HG02763 (cell line): ENCODE results near the gene NEURL1.
A peak's percentile ranks its signal among the peaks of the same experiment; 100 is the strongest.

Source experiments
- ATAC-seq: cut with Tn5 transposase; IDR thresholded peaks from one replicate; pipeline ENCODE4 v1.9.1; 2021; ENCODE audit warnings: mild to moderate bottlenecking, moderate library complexity; ENCODE audit not compliant: unreplicated experiment

Gene NEURL1

GRCh38 chr10:103493362-103493915, at the start of gene NEURL1:
Gene NEURL1, plus strand, starts transcription at chr10:103493705. Its CDS starts 683 bp downstream, at chr10:103494388.
- ATAC-seq: no peak

GRCh38 chr10:103444478-103444877, 49.0 kb upstream of the NEURL1 start:
- ATAC-seq: no peak

GRCh38 chr10:103445366-103445765, 48.1 kb upstream of the NEURL1 start:
- no peak for ATAC-seq

DNA sequence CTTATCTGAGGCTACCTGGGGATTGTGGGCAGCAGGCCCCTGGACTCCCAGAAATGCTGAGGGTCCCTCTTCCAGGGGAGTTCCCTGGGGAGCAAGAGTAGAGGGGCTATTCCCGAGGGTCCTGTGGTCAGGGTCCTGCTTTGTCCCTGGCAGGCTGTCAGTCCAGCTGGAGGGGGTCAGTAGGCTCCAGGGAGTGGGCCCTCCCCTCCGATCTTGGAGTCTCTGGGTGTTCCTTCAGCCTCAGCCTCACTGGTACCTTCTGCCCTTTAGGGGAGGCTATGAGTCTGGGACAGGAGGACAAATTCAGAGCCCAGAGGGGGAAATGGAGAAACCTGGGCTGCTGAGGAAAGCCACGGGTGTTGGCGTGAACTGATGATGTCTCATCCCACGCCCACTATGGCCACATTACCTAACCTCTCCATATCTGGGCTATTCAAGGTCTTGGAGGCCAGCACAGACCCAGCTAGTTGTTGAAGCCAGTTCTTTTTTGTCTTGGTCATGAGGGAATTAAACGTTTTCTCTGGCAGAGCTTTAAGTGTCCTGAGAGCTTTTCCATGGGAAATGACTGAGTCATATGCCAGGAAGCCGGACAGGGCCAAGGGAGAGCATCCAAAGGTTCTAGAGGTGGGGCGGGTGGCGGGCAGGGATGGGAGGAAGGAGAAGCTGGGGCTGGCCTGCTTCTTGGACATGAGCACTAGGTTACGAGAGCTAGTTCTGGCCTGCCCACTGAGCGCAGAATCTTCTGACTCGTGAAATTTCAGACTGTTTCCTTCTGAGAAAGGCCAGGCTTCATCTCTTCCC, 47.5 kb upstream of the NEURL1 start:
- no peak for ATAC-seq

DNA sequence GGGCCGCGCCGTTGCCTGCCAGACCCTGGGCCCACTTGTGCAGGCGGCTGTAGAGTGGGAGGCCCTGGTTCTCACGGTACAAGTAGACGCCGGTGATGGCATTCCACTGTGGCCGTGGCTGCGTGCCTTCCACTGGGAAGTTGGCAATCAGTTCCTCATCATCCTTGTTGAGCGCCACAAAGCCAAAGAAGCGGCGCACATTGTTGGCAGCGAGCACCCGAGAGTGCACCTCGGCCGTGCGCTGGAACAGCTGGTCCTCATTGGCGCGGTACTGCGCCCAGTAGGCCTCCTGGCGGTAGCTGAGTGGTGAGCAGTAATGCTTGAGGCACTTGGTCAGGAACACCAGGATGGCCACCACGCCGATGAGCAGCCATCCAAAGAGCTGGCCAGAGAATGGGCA, 46.3 kb upstream of the NEURL1 start:
- ATAC-seq: no peak

DNA sequence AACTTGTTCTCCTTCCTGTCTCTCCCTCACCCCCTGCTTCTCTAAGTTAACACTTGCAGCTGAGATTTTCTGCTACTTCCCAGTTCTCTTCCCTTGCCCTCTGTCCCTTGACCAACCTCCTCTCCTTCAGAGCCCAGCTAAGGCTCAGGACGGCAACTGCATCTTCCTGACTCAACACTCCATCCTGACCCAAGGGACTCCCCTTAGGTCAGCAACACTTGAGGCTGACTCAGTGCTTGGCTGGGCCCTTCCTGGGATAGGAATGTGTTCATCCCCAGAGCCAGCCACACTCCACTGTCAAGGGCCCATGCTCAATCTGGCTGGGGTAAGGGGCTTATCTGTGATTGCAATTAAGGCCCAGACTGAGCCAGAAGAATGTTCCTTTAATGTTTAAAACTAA, 44.8 kb upstream of the NEURL1 start:
- no peak for ATAC-seq

DNA sequence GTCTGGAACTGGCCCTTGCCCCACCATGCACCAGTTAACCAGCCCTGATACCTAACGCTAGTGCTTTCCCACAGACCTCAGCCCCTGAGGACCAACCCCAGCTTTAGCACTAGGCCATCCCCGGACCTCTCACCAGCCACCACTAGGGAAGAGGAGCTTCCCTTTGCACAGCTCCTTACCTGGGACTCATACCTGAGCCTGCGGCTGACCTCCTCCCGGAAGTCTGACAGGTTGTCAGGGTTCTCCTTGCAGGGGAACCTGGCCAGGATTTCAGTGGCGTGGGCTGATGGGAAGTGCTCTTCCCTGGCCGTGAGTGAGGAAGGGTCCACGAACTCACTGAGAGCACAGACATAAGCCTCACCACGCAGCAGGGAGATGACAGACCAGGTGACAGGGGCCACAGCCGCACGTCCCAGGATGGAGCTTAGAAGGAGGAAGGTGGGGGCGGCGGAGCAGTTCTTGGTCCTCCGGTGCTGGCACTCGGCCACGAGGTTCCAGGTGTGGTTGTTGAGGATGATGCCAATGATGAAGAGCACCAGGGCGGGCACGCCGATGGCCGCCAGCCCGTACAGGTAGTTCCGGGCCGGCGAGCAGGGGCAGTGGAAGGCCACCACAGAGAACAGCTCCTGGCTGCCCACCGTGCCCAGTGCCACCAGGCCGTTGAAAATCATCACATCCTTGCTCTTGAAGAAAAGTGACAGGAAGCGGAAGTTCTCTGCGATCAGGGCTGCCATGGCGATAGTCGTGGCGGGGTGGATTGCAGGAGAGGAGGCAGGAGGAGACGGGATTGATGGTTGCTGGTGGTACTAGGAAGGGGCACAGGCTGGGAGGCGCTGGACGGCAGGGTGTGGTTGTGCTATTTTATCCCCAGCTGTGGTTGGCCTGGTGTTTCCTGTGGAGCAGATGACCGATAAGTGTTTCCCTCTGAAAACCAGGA, 44.0 kb upstream of the NEURL1 start:
- ATAC-seq: no peak

GRCh38 chr10:103450201-103450695, 43.3 kb upstream of the NEURL1 start:
- ATAC-seq: no peak

DNA sequence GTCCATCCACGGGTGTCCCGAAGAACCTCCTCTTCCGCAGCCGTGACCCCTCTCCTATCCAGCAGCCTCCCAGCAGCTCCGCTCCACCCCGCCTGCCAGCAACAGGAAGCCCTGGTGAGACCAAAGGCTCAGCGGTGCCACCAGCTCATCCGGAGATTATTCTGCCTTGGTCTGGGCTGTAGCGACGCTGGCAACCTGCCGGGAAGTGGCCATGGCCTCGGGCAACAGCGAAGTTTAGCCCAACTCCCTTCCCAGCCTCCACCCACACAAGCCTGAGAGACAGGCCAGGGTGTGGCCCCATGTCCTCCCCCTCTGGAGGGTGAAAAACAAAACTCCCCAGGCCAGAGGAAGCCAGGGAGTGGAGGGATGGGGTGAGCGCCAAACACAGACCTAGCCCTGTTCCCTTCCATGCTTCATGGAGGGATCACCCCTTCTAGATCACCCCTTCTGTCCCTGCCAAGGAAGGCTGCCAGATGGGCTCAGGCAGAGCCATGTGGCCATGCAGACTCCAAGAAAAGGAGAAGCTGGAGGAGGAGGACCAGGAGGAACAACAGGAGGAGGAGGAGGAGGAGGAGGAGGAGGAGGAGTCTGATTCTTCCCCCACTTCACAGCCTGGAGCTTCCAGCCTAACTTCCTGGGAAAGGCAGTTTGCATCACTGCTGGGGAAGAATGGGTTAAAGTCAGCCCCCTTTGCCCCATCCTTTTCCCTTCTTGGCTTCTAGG, 42.3 kb upstream of the NEURL1 start:
- ATAC-seq: no peak

DNA sequence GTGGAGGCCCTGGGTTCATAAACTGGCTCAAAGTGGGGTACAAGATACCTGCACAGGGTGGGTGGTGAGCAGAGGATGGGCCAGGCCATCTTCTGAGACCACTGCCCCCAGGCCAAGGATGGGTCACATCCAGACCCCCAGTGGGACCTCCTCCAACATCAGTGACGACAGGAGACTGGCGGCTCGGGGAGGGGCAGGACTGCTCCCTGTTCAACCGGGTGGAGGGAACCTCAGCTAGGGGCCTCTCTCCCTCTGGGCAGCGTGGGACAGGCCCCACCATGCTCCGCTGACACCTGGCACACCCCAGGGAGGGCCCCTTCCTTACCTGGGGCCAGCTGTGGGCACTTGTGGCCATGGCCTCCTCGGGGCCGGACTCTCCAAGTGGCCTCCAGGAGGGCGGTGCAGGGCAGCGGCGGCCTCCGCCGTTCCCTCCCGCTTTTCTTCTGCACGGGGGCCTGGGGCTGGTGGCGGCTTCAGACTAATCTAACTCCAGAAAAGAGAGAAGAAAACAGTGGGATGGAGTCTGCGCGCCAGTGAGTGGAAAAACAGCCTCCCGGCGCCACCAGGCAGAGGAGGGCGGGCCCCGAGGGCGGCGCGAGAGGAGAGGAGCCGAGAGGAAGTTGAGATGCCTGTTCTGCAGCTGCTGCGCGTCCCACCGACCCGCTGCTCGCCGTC, 41.5 kb upstream of the NEURL1 start, which contains the start of gene CALHM2:
Gene CALHM2, minus strand, starts transcription at position 540 of the 675 bp plus-strand sequence. CDS start 2,429 bp downstream, outside the sequence.
- peak; percentile 66 for ATAC-seq

- no peak for ATAC-seq
These were observed 40.8 kb upstream of the NEURL1 start for GRCh38 chr10:103452506-103453230.

DNA sequence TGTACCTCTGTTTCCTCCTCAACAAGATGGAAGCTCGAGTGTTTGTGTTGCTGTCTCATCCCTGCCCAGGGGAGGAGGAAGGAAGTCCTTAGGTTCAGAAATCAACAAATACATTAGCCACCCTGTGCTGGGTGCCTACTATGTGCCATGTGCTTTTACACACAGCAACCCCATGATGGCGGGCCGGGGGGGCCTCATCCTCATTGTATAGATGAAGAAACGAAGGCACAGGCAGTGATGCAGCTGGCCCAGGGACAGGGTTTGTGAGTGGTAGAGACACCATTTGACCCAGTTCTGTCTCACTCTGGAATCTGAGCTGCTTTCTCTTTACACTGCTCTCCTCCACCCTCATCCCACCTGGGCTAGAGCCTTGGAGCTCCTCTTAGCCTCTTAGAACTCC, 39.5 kb upstream of the NEURL1 start:
- ATAC-seq: no peak

- ATAC-seq: no peak
These were observed 38.3 kb upstream of the NEURL1 start for GRCh38 chr10:103455235-103455634.

DNA sequence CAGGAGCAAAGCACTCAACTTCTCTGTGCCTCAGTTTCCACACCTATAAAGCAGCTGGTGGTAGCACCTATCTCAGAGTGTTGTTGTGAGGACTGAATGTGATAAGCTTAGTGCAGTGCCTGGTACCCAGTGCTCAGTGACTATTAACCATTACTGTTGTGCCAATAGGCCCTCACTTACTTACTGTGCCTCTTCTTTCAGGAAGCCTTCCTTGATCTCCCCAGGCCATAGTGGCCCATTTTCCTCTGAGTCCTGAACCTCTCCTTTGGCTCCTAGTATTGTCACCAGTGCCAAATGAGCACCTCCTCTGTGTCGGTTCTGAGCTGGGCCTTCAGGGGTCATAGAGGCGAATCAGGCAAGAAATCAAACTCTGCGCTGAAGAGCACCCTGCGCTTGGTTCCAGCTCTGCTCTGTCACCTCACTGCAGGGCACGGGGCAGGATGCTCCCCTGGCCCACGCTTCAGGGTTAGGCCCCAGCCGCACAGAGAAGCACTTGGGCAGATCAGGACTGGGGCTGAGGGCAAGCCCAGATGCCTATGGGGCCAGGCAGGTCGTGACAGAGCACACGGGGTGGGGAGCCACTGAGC, 37.3 kb upstream of the NEURL1 start:
- ATAC-seq: no peak

DNA sequence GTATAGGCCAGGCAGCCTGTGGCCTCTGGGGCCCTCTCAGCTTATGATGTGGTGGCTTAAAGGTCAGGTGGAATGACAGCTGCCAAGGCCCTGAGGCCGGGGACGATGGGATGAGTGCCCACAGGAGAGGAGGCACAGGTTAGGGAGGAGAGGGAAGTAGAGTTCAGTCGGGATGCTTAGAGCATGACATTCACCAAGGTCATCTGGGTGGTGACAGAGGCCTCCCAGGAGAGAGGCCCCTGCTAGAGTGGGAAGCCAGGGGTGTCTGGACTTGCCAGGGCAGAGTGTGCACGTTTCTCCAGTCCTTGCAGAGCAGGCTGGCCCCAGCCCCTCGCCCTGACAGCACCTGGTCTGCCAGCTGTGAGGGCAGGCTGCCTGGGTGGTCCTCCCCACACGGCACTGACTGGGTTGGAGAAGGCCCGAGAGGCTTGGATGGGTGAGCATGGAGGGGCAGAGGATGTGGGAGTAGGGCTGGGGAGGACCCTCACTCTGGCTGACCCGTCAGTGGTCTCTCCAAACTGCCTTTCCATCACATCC, 36.3 kb upstream of the NEURL1 start:
- ATAC-seq: no peak

DNA sequence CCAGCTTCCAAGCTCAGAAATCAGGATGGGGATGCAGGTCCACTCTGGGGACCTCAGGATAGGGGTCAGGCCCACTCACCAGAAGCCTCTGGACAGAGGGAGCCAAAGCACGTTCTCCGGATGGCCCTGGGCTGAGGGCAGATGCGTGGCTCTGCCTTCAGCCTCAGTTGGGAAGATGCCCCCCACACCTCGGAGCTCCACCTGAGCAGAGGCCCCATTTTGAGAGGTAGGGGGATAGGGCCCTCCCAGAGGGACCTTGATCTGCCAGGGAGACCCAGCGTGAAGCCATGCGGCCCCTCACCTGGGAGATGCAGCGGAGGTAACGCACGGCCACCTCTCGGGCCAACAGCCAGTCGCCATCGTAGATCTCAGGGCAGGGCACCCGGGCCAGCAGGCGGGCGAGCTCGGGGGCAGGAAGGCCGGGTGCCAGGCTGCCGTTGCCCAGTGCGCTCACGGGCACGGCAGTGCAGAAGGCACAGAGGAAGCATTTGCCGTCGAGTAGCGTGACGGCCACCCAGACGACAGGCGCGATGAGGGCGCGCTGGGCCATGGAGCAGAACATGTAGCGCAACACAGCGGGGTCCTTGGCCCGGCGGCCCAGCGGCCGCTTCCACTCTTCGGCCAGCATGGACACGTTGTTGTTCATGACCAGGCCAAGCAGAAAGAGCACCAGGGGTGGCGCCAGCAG, 35.5 kb upstream of the NEURL1 start:
- ATAC-seq: no peak

DNA sequence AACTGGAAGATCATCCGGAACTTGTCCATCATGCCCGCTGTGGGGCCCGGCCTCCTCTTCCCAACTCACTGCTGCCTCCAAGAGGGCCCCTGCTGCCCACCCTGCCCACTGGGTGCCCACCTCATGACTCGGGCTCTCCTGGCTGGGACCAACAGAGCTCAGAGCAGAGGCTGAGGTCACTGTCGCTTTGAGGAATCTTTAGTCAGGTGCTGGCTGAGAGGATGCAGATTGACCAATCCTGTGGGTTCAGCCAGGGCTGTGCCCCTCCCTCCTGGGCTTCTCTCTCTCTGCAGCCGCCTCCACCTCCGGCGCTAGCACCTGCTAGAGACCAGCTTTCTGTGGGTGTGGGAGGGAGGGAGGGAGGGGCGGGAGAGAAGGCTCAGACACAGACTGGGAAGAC, 34.8 kb upstream of the NEURL1 start, which contains the start of gene CALHM1:
Gene CALHM1, minus strand, starts transcription at position 181 of the 400 bp plus-strand sequence. Its CDS starts 149 bp downstream, at position 32.
- peak; percentile 46 for ATAC-seq

DNA sequence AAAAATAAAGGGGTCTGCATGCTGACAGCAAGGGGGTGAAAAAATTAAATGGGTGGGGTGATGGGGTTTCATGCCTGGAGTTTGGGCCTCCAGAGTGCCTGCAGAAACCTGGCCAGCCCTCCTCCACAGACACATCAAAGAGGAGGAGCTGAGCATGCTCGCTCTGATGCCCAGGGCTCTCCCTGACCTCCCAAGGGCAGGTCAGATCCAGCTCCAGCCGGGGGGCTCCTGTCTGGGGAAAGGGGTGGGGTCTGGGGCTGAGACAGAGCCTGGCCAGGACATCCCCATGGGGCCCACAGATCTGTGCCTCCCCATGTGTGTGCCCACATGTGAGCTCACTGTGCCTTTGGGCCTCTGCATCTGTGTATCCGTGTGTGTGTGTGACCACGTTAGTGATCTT, 33.9 kb upstream of the NEURL1 start:
- ATAC-seq: no peak
